DND-41 (cell line): ENCODE results near the gene EYS.

Source experiments
- CTCF ChIP-seq: IDR thresholded peaks from 2 replicates; pipeline ENCODE4 v1.5.1; 2012; ENCODE audit warnings: borderline replicate concordance, low read length, moderate library complexity, mild to moderate bottlenecking; ENCODE audit not compliant: poor library complexity, severe bottlenecking; ENCODE audit errors: extremely low read depth
- EZH2 ChIP-seq: IDR thresholded peaks from 3 replicates; pipeline ENCODE4 v1.6.1; 2012; ENCODE audit warnings: borderline replicate concordance, low read depth, mild to moderate bottlenecking, moderate library complexity, low read length, inconsistent platforms; ENCODE audit not compliant: severe bottlenecking

- no peak for TF ChIP-seq CTCF
- TF ChIP-seq EZH2, result no peak
These were observed 1947.4 kb downstream of the EYS start for GRCh38 chr6:63759605-63760105.
